Endothelial cell of umbilical vein (primary cell): ENCODE measurements around the gene KCNQ2. TPM values are rescaled to one million over a fixed set of nuclear protein-coding genes. Genes with fewer than 3 reads are reported as not detected.

Source experiments
- BruUV-seq: library from RNA; stranded (reverse); fragments of 400-500 nt; replicated peaks from 2 replicates; lab custom pipeline; 2021; lab: Mats Ljungman, UMichigan
- CTCF ChIA-PET: fragments of 300-600, 350-600 bp; sonication (Branson Sonifier 250); formaldehyde crosslinking; loops from one replicate; lab custom pipeline; 2021; ENCODE audit warnings: antibody characterized with exemption, inconsistent platforms; lab: Charles Lee
- POLR2A ChIA-PET: fragments of 300-600, 350-600 bp; sonication (Branson Sonifier 250); formaldehyde crosslinking; loops from one replicate; lab custom pipeline; 2021; ENCODE audit warnings: antibody characterized with exemption, inconsistent platforms; lab: Charles Lee
- DNase-seq: peaks from one replicate; pipeline ENCODE4 v3.0.0-alpha.2; 2011; ENCODE audit warnings: low read depth, low spot score
- FAIRE-seq: peaks from 2 replicates; lab custom pipeline; 2011; peaks lifted over from hg19 to GRCh38; lab: Jason Lieb, UNC
- H2AFZ ChIP-seq: 2 replicates; pipeline ENCODE4 v1.6.0; 2012; ENCODE audit warnings: low read depth, low read length, control low read depth, inconsistent platforms
- H3K27ac ChIP-seq: 2 replicates; pipeline ENCODE4 v1.5.1; 2011; ENCODE audit warnings: low read depth, mild to moderate bottlenecking, control low read depth, low read length, moderate library complexity; ENCODE audit not compliant: insufficient read depth
- H3K27me3 ChIP-seq, 2 experiments: 2 replicates each; pipeline versions ENCODE4 v1.6.0 to v1.6.1; 2011; ENCODE audit warnings: low read length in 2 of 2, mixed read lengths in 1 of 2; ENCODE audit not compliant: control insufficient read depth in 2 of 2, insufficient read depth in 2 of 2
- H3K36me3 ChIP-seq, 2 experiments: 2 replicates in 1 of 2; 3 replicates in 1 of 2; pipeline ENCODE4 v1.5.1; 2011; ENCODE audit warnings: low read length in 2 of 2, mild to moderate bottlenecking in 1 of 2, moderate library complexity in 1 of 2; ENCODE audit not compliant: control insufficient read depth in 2 of 2, insufficient read depth in 2 of 2; ENCODE audit errors: extremely low read depth in 1 of 2
- H3K4me1 ChIP-seq: 3 replicates; pipeline ENCODE4 v1.5.1; 2011; ENCODE audit warnings: mild to moderate bottlenecking, low read length; ENCODE audit not compliant: control insufficient read depth, insufficient read depth; ENCODE audit errors: extremely low read depth
- H3K4me2 ChIP-seq: 2 replicates; pipeline ENCODE4 v1.6.1; 2011; ENCODE audit warnings: low read length, control low read depth, mixed read lengths; ENCODE audit not compliant: insufficient read depth
- H3K4me3 ChIP-seq, 3 experiments: fragments of 200-600 bp in 1 of 3; sonication (generic), shearing (Covaris generic) in 1 of 3; replicated peaks in 1 of 3; 2 replicates each; pipeline ENCODE4 v1.5.1; 2011 to 2016; ENCODE audit warnings: control low read depth in 3 of 3, low read length in 3 of 3, mild to moderate bottlenecking in 2 of 3, inconsistent platforms in 1 of 3, low read depth in 1 of 3, moderate library complexity in 1 of 3; ENCODE audit not compliant: insufficient read depth in 1 of 3
- H3K79me2 ChIP-seq: 2 replicates; pipeline ENCODE4 v1.6.0; 2012; ENCODE audit warnings: low read length, inconsistent platforms; ENCODE audit not compliant: control insufficient read depth, insufficient read depth
- H3K9ac ChIP-seq: replicated peaks from 2 replicates; pipeline ENCODE3; 2011; ENCODE audit warnings: low read length, control low read depth; ENCODE audit not compliant: insufficient read depth; ENCODE audit errors: extremely low read depth
- H3K9me1 ChIP-seq: replicated peaks from 3 replicates; pipeline ENCODE4 v1.6.0; 2011; ENCODE audit warnings: mild to moderate bottlenecking, low read length; ENCODE audit not compliant: control insufficient read depth, insufficient read depth; ENCODE audit errors: extremely low read depth
- H3K9me3 ChIP-seq: replicated peaks from 2 replicates; pipeline ENCODE4 v1.5.1; 2012; ENCODE audit warnings: low read length, inconsistent platforms; ENCODE audit not compliant: control insufficient read depth, insufficient read depth
- H4K20me1 ChIP-seq: replicated peaks from 2 replicates; pipeline ENCODE3; 2011; ENCODE audit warnings: mild to moderate bottlenecking, low read length; ENCODE audit not compliant: control insufficient read depth, insufficient read depth; ENCODE audit errors: extremely low read depth
- EZH2 ChIP-seq: IDR thresholded peaks from 2 replicates; pipeline ENCODE4 v1.6.1; 2012; ENCODE audit warnings: borderline replicate concordance, low read depth, mild to moderate bottlenecking, moderate library complexity, low read length, inconsistent platforms; ENCODE audit not compliant: severe bottlenecking
- FOS ChIP-seq: IDR thresholded peaks from 2 replicates; pipeline ENCODE4 v1.6.1; 2011; ENCODE audit warnings: mild to moderate bottlenecking, low read length, moderate library complexity, borderline replicate concordance; ENCODE audit not compliant: insufficient read depth
- GATA2 ChIP-seq: IDR thresholded peaks from 2 replicates; pipeline ENCODE4 v1.7.0; 2011; ENCODE audit warnings: low read depth, mild to moderate bottlenecking, moderate library complexity, mixed read lengths, low read length; ENCODE audit not compliant: insufficient read length, insufficient read depth
- JUN ChIP-seq: IDR thresholded peaks from 2 replicates; pipeline ENCODE4 v1.6.1; 2011; ENCODE audit warnings: borderline replicate concordance, low read depth; ENCODE audit not compliant: insufficient read length, insufficient read depth
- MYC ChIP-seq: IDR thresholded peaks from one replicate; pipeline ENCODE4 v1.6.1; 2011; ENCODE audit warnings: mild to moderate bottlenecking, low read depth, low read length
- POLR2A ChIP-seq: IDR thresholded peaks from 2 replicates; pipeline ENCODE4 v1.6.1; 2012; ENCODE audit warnings: low read depth, mild to moderate bottlenecking, control low read depth, low read length
- POLR2AphosphoS5 ChIP-seq: IDR thresholded peaks from 2 replicates; pipeline ENCODE4 v1.6.1; 2012; ENCODE audit warnings: low read depth, mild to moderate bottlenecking, control low read depth, low read length, moderate library complexity; ENCODE audit not compliant: insufficient read depth
- dilution Hi-C: fragments of 300-500 bp; cut with MboI; formaldehyde crosslinking; loops from one replicate; pipeline ENCODE4 v1.15.0; 2019; ENCODE audit warnings: low sequenced_read_pairs; ENCODE audit not compliant: extremely low pct_ligation_motif_present
- intact Hi-C: fragments of 100-400 bp; cut with micrococcal nuclease; formaldehyde crosslinking; loops from one replicate; pipeline ENCODE4 v1.10.0; 2022
- polyA plus RNA-seq, 4 experiments: library from polyadenylated mRNA; depleted of rRNA in 3 of 4; stranded (reverse) in 3 of 4; unstranded in 1 of 4; fragments of >200 nt; gene quantifications; 2 replicates each; pipeline versions ENCODE4 v1.2.1 to v1.2.3, GENCODE V29; 2011 to 2012; ENCODE audit warnings: missing spikeins in 1 of 4
- total RNA-seq: library from RNA; stranded (reverse); gene quantifications from 2 replicates; pipeline ENCODE4 v1.2.3, GENCODE V29; 2021
- TF ChIP-seq, protein P1 (sequence below), 2 donors: IDR thresholded peaks; 1 replicate in 1 of 2; 2 replicates in 1 of 2; pipeline ENCODE4 v1.5.1; 2011; ENCODE audit warnings: low read length in 2 of 2, mild to moderate bottlenecking in 2 of 2, moderate library complexity in 2 of 2, control low read depth in 1 of 2, inconsistent platforms in 1 of 2, low read depth in 1 of 2; ENCODE audit not compliant: insufficient read depth in 1 of 2; ENCODE audit errors: extremely low read depth in 1 of 2
- TF ChIP-seq, protein P2 (sequence below): IDR thresholded peaks from 2 replicates; pipeline ENCODE4 v1.6.1; 2011; ENCODE audit not compliant: insufficient read depth, insufficient read length

KCNQ2 gene
- total and polyA plus RNA-seq, 2 donors (not counting 3 experiments of a cell fraction or from before 2014, with no cell fraction given) = not detected

DNA sequence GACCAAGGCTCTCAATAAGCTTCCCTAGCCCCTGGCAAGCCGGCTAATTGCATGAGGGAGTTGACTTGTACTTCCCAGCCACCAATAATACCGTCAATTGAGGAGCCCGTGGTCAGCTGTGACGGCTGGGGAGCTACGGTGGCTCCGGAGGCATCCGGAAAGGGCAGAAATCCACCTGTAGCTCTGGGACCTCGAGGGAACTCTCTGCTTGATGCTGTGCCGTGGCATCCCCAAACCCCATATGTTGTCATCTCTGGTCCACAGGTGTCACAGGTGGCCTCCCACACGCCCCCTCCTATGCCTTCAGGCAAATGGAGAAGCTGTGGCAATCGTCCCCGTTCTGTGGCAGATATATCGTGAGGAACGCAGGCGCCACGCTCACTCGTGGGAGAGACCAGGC, 5.5 kb upstream of the KCNQ2 start:
- Histone ChIP-seq H3K27ac (no peak overlapping the region), H3K36me3 (no peaks in the 10 kb centered on the region), H3K27me3 (peaks cover 21% of the 10 kb centered on the region in 2 experiments), H3K4me2 (no peak overlapping the region), H3K79me2 (no peaks in the 10 kb centered on the region), H3K4me1 (no peaks in the 10 kb centered on the region), H3K4me3 (no peak overlapping the region), H2AFZ (no peak overlapping the region), H3K9me1 (no peaks in the 10 kb centered on the region), H3K9ac (no peak overlapping the region), H4K20me1 (no peaks in the 10 kb centered on the region), H3K9me3 (no peaks in the 10 kb centered on the region)
- dilution Hi-C loops = no loop called here
- no TSS peak for BruUV-seq
- FAIRE-seq (no peak), DNase-seq (no peak)
- ChIA-PET CTCF (interaction anchor here (1.2 to 3.2 kb wide), 2 partner anchors 17 to 18 kb away, joined by 4 to 11 read pairs; no protein-coding TSS in a partner anchor), POLR2A (no interaction called here)
- intact Hi-C loops = no loop called here
- TF ChIP-seq POLR2A (no peak), GATA2 (no peak), EZH2 (no peak), MYC (no peak), POLR2AphosphoS5 (no peak), JUN (no peak), FOS (no peak)
- TF ChIP-seq, protein P1, sequence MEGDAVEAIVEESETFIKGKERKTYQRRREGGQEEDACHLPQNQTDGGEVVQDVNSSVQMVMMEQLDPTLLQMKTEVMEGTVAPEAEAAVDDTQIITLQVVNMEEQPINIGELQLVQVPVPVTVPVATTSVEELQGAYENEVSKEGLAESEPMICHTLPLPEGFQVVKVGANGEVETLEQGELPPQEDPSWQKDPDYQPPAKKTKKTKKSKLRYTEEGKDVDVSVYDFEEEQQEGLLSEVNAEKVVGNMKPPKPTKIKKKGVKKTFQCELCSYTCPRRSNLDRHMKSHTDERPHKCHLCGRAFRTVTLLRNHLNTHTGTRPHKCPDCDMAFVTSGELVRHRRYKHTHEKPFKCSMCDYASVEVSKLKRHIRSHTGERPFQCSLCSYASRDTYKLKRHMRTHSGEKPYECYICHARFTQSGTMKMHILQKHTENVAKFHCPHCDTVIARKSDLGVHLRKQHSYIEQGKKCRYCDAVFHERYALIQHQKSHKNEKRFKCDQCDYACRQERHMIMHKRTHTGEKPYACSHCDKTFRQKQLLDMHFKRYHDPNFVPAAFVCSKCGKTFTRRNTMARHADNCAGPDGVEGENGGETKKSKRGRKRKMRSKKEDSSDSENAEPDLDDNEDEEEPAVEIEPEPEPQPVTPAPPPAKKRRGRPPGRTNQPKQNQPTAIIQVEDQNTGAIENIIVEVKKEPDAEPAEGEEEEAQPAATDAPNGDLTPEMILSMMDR (IDR thresholded peaks at IDR 0.05; ENCODE audit: extremely low read depth in 1 of 2, insufficient read depth in 1 of 2, low read depth in 1 of 2, low read length in 2 of 2) = no peak
- TF ChIP-seq, protein P2, sequence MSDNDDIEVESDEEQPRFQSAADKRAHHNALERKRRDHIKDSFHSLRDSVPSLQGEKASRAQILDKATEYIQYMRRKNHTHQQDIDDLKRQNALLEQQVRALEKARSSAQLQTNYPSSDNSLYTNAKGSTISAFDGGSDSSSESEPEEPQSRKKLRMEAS = no peak
